GM18861 (cell line): ENCODE measurements around the gene HK1.
"Not testable (repeated sequence)": the region's sequence is repeated elsewhere in the genome, so short reads cannot be mapped to it uniquely, and the experiment has no call there.

ENCODE experiments used
- ATAC-seq: cut with Tn5 transposase; IDR thresholded peaks from one replicate; pipeline ENCODE4 v1.9.1; 2021; ENCODE audit not compliant: unreplicated experiment

The HK1 gene

GRCh38 chr10:69439813-69440506, 161.7 kb downstream of the HK1 start:
- ATAC-seq: no peak

GRCh38 chr10:69443354-69443753, 165.1 kb downstream of the HK1 start:
- ATAC-seq: no peak

GRCh38 chr10:69445041-69445440, 166.7 kb downstream of the HK1 start:
- ATAC-seq: no peak

GRCh38 chr10:69446229-69446628, 167.9 kb downstream of the HK1 start:
- no peak for ATAC-seq

GRCh38 chr10:69446650-69447151, 168.4 kb downstream of the HK1 start:
- ATAC-seq: no peak

GRCh38 chr10:69449841-69450240, 171.5 kb downstream of the HK1 start:
- ATAC-seq: no peak

- not testable (repeated sequence) for ATAC-seq
These were observed 172.1 kb downstream of the HK1 start for GRCh38 chr10:69450395-69450794.

GRCh38 chr10:69451209-69451783, 173.0 kb downstream of the HK1 start, which contains the start of gene TSPAN15:
Gene TSPAN15 (plus strand): TSS chr10:69451465. CDS start chr10:69451595, 130 bp downstream.
- peak; percentile 77 for ATAC-seq
